Activated CD8-positive, alpha-beta memory T cell treated with anti-CD3 and anti-CD28 coated beads for 4 hours (primary cell): Measurements from ENCODE around the gene MRAP2.
"Not testable (repeated sequence)": the region's sequence is repeated elsewhere in the genome, so short reads cannot be mapped to it uniquely, and the experiment has no call there.

Experiments used
- DNase-seq, 2 donors: peaks; one replicate each; pipeline ENCODE4 v3.0.0-alpha.2; 2020; ENCODE audit warnings: low read depth in 2 of 2

Gene MRAP2

GRCh38 chr6:84028350-84028749 lies 5.2 kb upstream of the MRAP2 start:
- DNase-seq: no peak

GRCh38 chr6:84032000-84032399 lies 1.6 kb upstream of the MRAP2 start:
- DNase-seq: not testable (repeated sequence)

GRCh38 chr6:84035484-84035883 lies 1.9 kb downstream of the MRAP2 start:
- no peak for DNase-seq

GRCh38 chr6:84037425-84038089 lies 4.0 kb downstream of the MRAP2 start:
- no peak for DNase-seq

GRCh38 chr6:84042603-84043002 lies 9.0 kb downstream of the MRAP2 start:
- no peak for DNase-seq

- DNase-seq: no peak
Measured at GRCh38 chr6:84043555-84043954, 10.0 kb downstream of the MRAP2 start.

GRCh38 chr6:84046755-84047154 lies 13.2 kb downstream of the MRAP2 start:
- DNase-seq: no peak

GRCh38 chr6:84048588-84048987 lies 15.0 kb downstream of the MRAP2 start:
- DNase-seq: no peak

GRCh38 chr6:84050408-84050807 lies 16.8 kb downstream of the MRAP2 start:
- DNase-seq: no peak

- DNase-seq: no peak
Measured at GRCh38 chr6:84052204-84052882, 18.8 kb downstream of the MRAP2 start.

- DNase-seq: no peak
Measured at GRCh38 chr6:84052883-84053241, 19.3 kb downstream of the MRAP2 start.

GRCh38 chr6:84055647-84056046 lies 22.1 kb downstream of the MRAP2 start:
- DNase-seq: no peak

- DNase-seq: no peak
Measured at GRCh38 chr6:84057908-84058307, 24.3 kb downstream of the MRAP2 start.

- no peak for DNase-seq
Measured at GRCh38 chr6:84059082-84059481, 25.5 kb downstream of the MRAP2 start.

- DNase-seq: no peak
Measured at GRCh38 chr6:84061174-84061573, 27.6 kb downstream of the MRAP2 start.

- DNase-seq: no peak
Measured at GRCh38 chr6:84061613-84062398, 28.2 kb downstream of the MRAP2 start.

- DNase-seq: no peak
Measured at GRCh38 chr6:84062519-84063154, 29.1 kb downstream of the MRAP2 start.

- no peak for DNase-seq
Measured at GRCh38 chr6:84065693-84066290, 32.2 kb downstream of the MRAP2 start.

GRCh38 chr6:84066536-84066935 lies 33.0 kb downstream of the MRAP2 start:
- no peak for DNase-seq

GRCh38 chr6:84068873-84069272 lies 35.3 kb downstream of the MRAP2 start:
- not testable (repeated sequence) for DNase-seq

- no peak for DNase-seq
Measured at GRCh38 chr6:84072442-84072997, 38.9 kb downstream of the MRAP2 start.
